ENCODE results near the gene KRTAP7-1. TPM values are rescaled to one million over a fixed set of nuclear protein-coding genes. Genes with fewer than 3 reads are reported as not detected.
A peak's percentile ranks its signal among the peaks of the same experiment; 100 is the strongest.

The KRTAP7-1 gene
- total and polyA plus RNA-seq, 9 of the 15 experiments (the other 6 are each of a cell fraction or from before 2014, with no cell fraction given) = not detected

DNA sequence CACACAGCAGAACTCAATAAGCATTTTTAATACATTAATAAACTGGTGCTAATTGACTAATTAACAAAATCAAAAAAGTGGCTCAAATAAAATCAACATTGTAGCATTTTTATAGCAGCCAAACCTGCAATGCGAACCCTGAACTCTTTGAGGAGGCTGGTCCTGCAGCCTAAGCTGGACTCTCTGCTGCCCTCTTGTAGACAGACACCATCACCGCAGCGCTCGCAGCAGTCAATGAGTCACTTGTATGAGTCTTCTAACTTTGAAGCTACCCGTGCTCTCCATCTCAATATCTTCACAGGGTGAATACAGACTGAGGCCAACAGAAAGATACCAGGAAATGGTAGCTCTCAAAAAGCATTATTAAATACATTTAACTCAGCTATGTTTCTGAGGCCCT lies 9.7 kb upstream of the KRTAP7-1 start:
- CTCF ChIA-PET (ENCODE audit: low intra/inter-chr PET ratio) = no interaction called here
- no peaks in the 10 kb centered on the region for H3K36me3 ChIP-seq (ENCODE audit: control insufficient read depth, insufficient read depth, low read length)
- intact Hi-C loops (cut with micrococcal nuclease) = loop anchor here (10.0 kb wide), 1 partner anchor 765 kb away; no protein-coding TSS in a partner anchor
- H3K27ac ChIP-seq (ENCODE audit: extremely low read depth, low read depth, low read length) = no peak overlapping the region
- in situ Hi-C loops (cut with MboI) = no loop called here
- no TSS peak for BruUV-seq (replicated peaks)
- no peak overlapping the region for H3K4me3 ChIP-seq
- H3K9me3 ChIP-seq (replicated peaks; ENCODE audit: control insufficient read depth, insufficient read depth, low read depth, low read length) = no peaks in the 10 kb centered on the region
- H3K4me1 ChIP-seq (replicated peaks in 1 of 2; ENCODE audit: control insufficient read depth in 2 of 2, insufficient read depth in 2 of 2, low read length in 2 of 2) = no peaks in the 10 kb centered on the region
- H3K9me1 ChIP-seq (ENCODE audit: control insufficient read depth, insufficient read depth, low read length) = no peaks in the 10 kb centered on the region
- no peak for ATAC-seq
- no peak for FAIRE-seq
- TF ChIP-seq ZEB2 (IDR thresholded peaks at IDR 0.05) (no peak), ZBTB7A (IDR thresholded peaks at IDR 0.05; ENCODE audit: borderline replicate concordance, control insufficient read depth, low read depth, low read length) (no peak)
- TF ChIP-seq, protein P1, sequence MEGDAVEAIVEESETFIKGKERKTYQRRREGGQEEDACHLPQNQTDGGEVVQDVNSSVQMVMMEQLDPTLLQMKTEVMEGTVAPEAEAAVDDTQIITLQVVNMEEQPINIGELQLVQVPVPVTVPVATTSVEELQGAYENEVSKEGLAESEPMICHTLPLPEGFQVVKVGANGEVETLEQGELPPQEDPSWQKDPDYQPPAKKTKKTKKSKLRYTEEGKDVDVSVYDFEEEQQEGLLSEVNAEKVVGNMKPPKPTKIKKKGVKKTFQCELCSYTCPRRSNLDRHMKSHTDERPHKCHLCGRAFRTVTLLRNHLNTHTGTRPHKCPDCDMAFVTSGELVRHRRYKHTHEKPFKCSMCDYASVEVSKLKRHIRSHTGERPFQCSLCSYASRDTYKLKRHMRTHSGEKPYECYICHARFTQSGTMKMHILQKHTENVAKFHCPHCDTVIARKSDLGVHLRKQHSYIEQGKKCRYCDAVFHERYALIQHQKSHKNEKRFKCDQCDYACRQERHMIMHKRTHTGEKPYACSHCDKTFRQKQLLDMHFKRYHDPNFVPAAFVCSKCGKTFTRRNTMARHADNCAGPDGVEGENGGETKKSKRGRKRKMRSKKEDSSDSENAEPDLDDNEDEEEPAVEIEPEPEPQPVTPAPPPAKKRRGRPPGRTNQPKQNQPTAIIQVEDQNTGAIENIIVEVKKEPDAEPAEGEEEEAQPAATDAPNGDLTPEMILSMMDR (IDR thresholded peaks at IDR 0.05 in 2 of 3, conservative IDR thresholded peaks at IDR 0.05 in 1 of 3; ENCODE audit: insufficient read depth in 2 of 3, low read depth in 1 of 3, low read length in 3 of 3) = 0 out of 6 replicates have a peak, but pooled peaks have one; percentile 2 to 27 (median 16)
- TF ChIP-seq, protein P2, sequence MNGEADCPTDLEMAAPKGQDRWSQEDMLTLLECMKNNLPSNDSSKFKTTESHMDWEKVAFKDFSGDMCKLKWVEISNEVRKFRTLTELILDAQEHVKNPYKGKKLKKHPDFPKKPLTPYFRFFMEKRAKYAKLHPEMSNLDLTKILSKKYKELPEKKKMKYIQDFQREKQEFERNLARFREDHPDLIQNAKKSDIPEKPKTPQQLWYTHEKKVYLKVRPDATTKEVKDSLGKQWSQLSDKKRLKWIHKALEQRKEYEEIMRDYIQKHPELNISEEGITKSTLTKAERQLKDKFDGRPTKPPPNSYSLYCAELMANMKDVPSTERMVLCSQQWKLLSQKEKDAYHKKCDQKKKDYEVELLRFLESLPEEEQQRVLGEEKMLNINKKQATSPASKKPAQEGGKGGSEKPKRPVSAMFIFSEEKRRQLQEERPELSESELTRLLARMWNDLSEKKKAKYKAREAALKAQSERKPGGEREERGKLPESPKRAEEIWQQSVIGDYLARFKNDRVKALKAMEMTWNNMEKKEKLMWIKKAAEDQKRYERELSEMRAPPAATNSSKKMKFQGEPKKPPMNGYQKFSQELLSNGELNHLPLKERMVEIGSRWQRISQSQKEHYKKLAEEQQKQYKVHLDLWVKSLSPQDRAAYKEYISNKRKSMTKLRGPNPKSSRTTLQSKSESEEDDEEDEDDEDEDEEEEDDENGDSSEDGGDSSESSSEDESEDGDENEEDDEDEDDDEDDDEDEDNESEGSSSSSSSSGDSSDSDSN (IDR thresholded peaks at IDR 0.05; ENCODE audit: borderline replicate concordance in 1 of 2, low read depth in 2 of 2, low read length in 2 of 2) = no peak
- H2AFZ ChIP-seq (ENCODE audit: low read depth, low read length) = no peak overlapping the region
- POLR2A ChIA-PET = no interaction called here
- H4K20me1 ChIP-seq (replicated peaks; ENCODE audit: control insufficient read depth, insufficient read depth, low read length) = no peaks in the 10 kb centered on the region
- H3K79me2 ChIP-seq (ENCODE audit: control insufficient read depth, insufficient read depth, low read length) = no peaks in the 10 kb centered on the region
- no peak overlapping the region for H3K4me2 ChIP-seq (ENCODE audit: insufficient read depth, low read length)
- peak; percentile 15 to 23 (median 20) for DNase-seq (ENCODE audit: extremely low read depth in 1 of 4, low spot score in 3 of 4)
- no peak overlapping the region for H3K9ac ChIP-seq (ENCODE audit: insufficient read depth in 1 of 2, low read depth in 2 of 2, low read length in 2 of 2)
- no peaks in the 10 kb centered on the region for H3K27me3 ChIP-seq (ENCODE audit: control insufficient read depth in 2 of 2, insufficient read depth in 2 of 2, low read length in 2 of 2)
- WGBS (ENCODE audit: insufficient coverage, low coverage, missing lambda C conversion rate) = 1% methylated on average over 5 of the region's 5 CpGs

Data from K562 (cell line).